Sigmoid colon (tissue), 7 donors: ENCODE results near the gene HOXA5. TPM values are rescaled to one million over a fixed set of nuclear protein-coding genes. Genes with fewer than 3 reads are reported as not detected.

Experiments
- DNase-seq: peaks from one replicate; pipeline ENCODE4 v3.0.0-alpha.2; 2019
- H3K27ac ChIP-seq, 4 donors: fragments of 200-600 bp; sonication (generic); one replicate each; pipeline ENCODE4 v1.5.1; 2016 to 2019; ENCODE audit warnings: mild to moderate bottlenecking in 1 of 4
- H3K27me3 ChIP-seq, 3 donors: fragments of 200-600 bp; sonication (generic); one replicate each; pipeline ENCODE4 v1.5.1; 2019; ENCODE audit warnings: mild to moderate bottlenecking in 1 of 3
- H3K36me3 ChIP-seq, 4 donors: fragments of 200-600 bp; sonication (generic); one replicate each; pipeline ENCODE4 v1.5.1; 2016 to 2019
- H3K4me1 ChIP-seq, 4 donors: fragments of 200-600 bp; sonication (generic); one replicate each; pipeline ENCODE4 v1.5.1; 2017 to 2019
- H3K4me3 ChIP-seq, 4 donors: fragments of 200-600 bp; sonication (generic); one replicate each; pipeline ENCODE4 v1.5.1; 2017 to 2019; ENCODE audit warnings: mild to moderate bottlenecking in 2 of 4, moderate library complexity in 1 of 4
- H3K9me3 ChIP-seq, 4 donors: fragments of 200-600 bp in 3 of 4; sonication (generic) in 3 of 4; one replicate each; pipeline versions ENCODE4 v1.5.1 to v1.6.1; 2013 to 2019
- CTCF ChIP-seq, 4 experiments: fragments of 450-650 bp in 3 of 4; fragments of 200-600 bp in 1 of 4; IDR thresholded peaks; one replicate each; pipeline ENCODE4 v1.5.1; 2016 to 2019; ENCODE audit warnings: antibody characterized with exemption in 4 of 4, mild to moderate bottlenecking in 3 of 4, moderate library complexity in 2 of 4
- EP300 ChIP-seq, 4 donors: sonication (generic); formaldehyde crosslinking; IDR thresholded peaks; one replicate each; pipeline ENCODE4 v1.6.1; 2017; ENCODE audit warnings: antibody characterized with exemption in 4 of 4
- POLR2A ChIP-seq, 2 donors: fragments of 450-650 bp; IDR thresholded peaks; one replicate each; pipeline ENCODE4 v1.6.1; 2016; ENCODE audit warnings: antibody characterized with exemption in 2 of 2, mild to moderate bottlenecking in 2 of 2, moderate library complexity in 2 of 2
- POLR2AphosphoS5 ChIP-seq, 4 donors: sonication (generic); formaldehyde crosslinking; IDR thresholded peaks; one replicate each; pipeline ENCODE4 v1.6.1; 2017; ENCODE audit warnings: antibody characterized with exemption in 4 of 4
- WGBS, 2 donors: extraction: QIAGEN DNeasy Blood & Tissue Kit; methylation state at CpG; one replicate each; pipeline ENCODE4 v1.1.7; 2013; 5-methylcytosine and 5-hydroxymethylcytosine counted together
- intact Hi-C: fragments of 100-400 bp; cut with DNase I; formaldehyde crosslinking; loops from one replicate; pipeline ENCODE4 v1.15.1; 2023
- polyA plus RNA-seq, 3 donors: library from polyadenylated mRNA; stranded (reverse); fragments of 200-250 nt; gene quantifications; one replicate each; pipeline ENCODE4 v1.2.3, GENCODE V29; 2013
- total RNA-seq, 4 donors: library from RNA; depleted of rRNA; stranded (reverse); fragments of >200 nt; gene quantifications; one replicate each; pipeline ENCODE4 v1.1.0, GENCODE V29; 2016
- donor health status: healthy with polysubstance abuse.
- donor health status: Bipolar disorder and iron deficiency.
- donor health status: healthy.

HOXA5 gene
- total and polyA plus RNA-seq, 7 donors = 3.2 to 14.3 (median 10.2) TPM

GRCh38 chr7:27122077-27122910 is 21.2 kb downstream of the HOXA5 start:
- H3K27me3 ChIP-seq = no peaks in the 10 kb centered on the region
- peaks cover 0 to 6% (median 2%) of the 10 kb centered on the region in 4 donors for H3K36me3 ChIP-seq
- WGBS, 2 donors = 16 to 69% methylated on average over 42 of the region's 42 CpGs
- H3K9me3 ChIP-seq = no peaks in the 10 kb centered on the region
- intact Hi-C loops = no loop called here
- peaks cover 0 to 66% (median 46%) of the 10 kb centered on the region in 4 donors for H3K4me1 ChIP-seq
- no peak for DNase-seq
- H3K27ac ChIP-seq = peak overlapping the region; percentile 66 to 99 (median 82)
- peak overlapping the region in 3 of 4 donors; percentile 4 to 19 (median 14) for H3K4me3 ChIP-seq
- TF ChIP-seq CTCF (IDR thresholded peaks at IDR 0.05) (no peak), POLR2AphosphoS5 (IDR thresholded peaks at IDR 0.05) (no peak), EP300 (IDR thresholded peaks at IDR 0.05) (no peak), POLR2A (IDR thresholded peaks at IDR 0.05) (no peak)

- H3K27me3 ChIP-seq = no peaks in the 10 kb centered on the region
- H3K4me1 ChIP-seq = peaks cover 0 to 66% (median 49%) of the 10 kb centered on the region in 4 donors
- TF ChIP-seq CTCF (IDR thresholded peaks at IDR 0.05) = no peak
- no peak for TF ChIP-seq POLR2AphosphoS5 (IDR thresholded peaks at IDR 0.05)
- TF ChIP-seq EP300 (IDR thresholded peaks at IDR 0.05) = no peak
- TF ChIP-seq POLR2A (IDR thresholded peaks at IDR 0.05) = no peak
- no peak for DNase-seq
- peak overlapping the region; percentile 72 to 99 (median 92) for H3K27ac ChIP-seq
- no peaks in the 10 kb centered on the region for H3K9me3 ChIP-seq
- H3K36me3 ChIP-seq = peaks cover 0 to 6% (median 2%) of the 10 kb centered on the region in 4 donors
- intact Hi-C loops = no loop called here
- H3K4me3 ChIP-seq = peak overlapping the region in 2 of 4 donors; percentile 4 to 14
- 20 to 66% methylated on average over 7 of the region's 7 CpGs for WGBS, 2 donors
These were observed 21.8 kb downstream of the HOXA5 start for GRCh38 chr7:27121684-27122076.

- Histone ChIP-seq H3K36me3 (peaks cover 0 to 6% (median 2%) of the 10 kb centered on the region in 4 donors), H3K4me3 (no peak overlapping the region), H3K27me3 (no peaks in the 10 kb centered on the region), H3K4me1 (peaks cover 0 to 71% (median 58%) of the 10 kb centered on the region in 4 donors), H3K9me3 (no peaks in the 10 kb centered on the region), H3K27ac (peak overlapping the region; percentile 93 to 99 (median 94))
- DNase-seq = no peak
- intact Hi-C loops = no loop called here
- 14 to 37% methylated on average over 1 of the region's 1 CpG for WGBS, 2 donors
- no peak for TF ChIP-seq POLR2AphosphoS5 (IDR thresholded peaks at IDR 0.05)
- TF ChIP-seq CTCF (IDR thresholded peaks at IDR 0.05) = no peak
- no peak for TF ChIP-seq POLR2A (IDR thresholded peaks at IDR 0.05)
- TF ChIP-seq EP300 (IDR thresholded peaks at IDR 0.05) = no peak
These were observed 24.0 kb downstream of the HOXA5 start for GRCh38 chr7:27119412-27119911.

- 16 to 56% methylated on average over 3 of the region's 3 CpGs for WGBS, 2 donors
- no peak for DNase-seq
- peak overlapping the region; percentile 93 to 99 (median 94) for H3K27ac ChIP-seq
- intact Hi-C loops = no loop called here
- no peaks in the 10 kb centered on the region for H3K27me3 ChIP-seq
- no peak for TF ChIP-seq POLR2A (IDR thresholded peaks at IDR 0.05)
- TF ChIP-seq POLR2AphosphoS5 (IDR thresholded peaks at IDR 0.05) = no peak
- TF ChIP-seq CTCF (IDR thresholded peaks at IDR 0.05) = no peak
- no peak for TF ChIP-seq EP300 (IDR thresholded peaks at IDR 0.05)
- H3K9me3 ChIP-seq = no peaks in the 10 kb centered on the region
- H3K36me3 ChIP-seq = peaks cover 0 to 6% (median 2%) of the 10 kb centered on the region in 4 donors
- H3K4me1 ChIP-seq = peaks cover 0 to 71% (median 56%) of the 10 kb centered on the region in 4 donors
- peak overlapping the region in 1 of 4 donors; percentile 60 for H3K4me3 ChIP-seq
These were observed 24.9 kb downstream of the HOXA5 start for GRCh38 chr7:27118580-27118979.
